GM13977 (cell line): Measurements from ENCODE around the gene PHYHD1.

Source experiments
- DNase-seq: peaks from one replicate; pipeline ENCODE4 v3.0.0; 2012; ENCODE audit warnings: low spot score
- CTCF ChIP-seq: IDR thresholded peaks from 2 replicates; pipeline ENCODE4 v1.5.1; 2012; ENCODE audit warnings: mild to moderate bottlenecking, control low read depth; ENCODE audit not compliant: insufficient read depth; ENCODE audit errors: extremely low read depth, missing control alignments
- in situ Hi-C: fragments of 300-500 bp; cut with MboI; formaldehyde crosslinking; loops from one replicate; pipeline ENCODE4 v1.12.0; 2022; ENCODE audit warnings: low sequenced_read_pairs, low pct_unique_long_range_greater_than_20kb, mixed read lengths, inconsistent platforms; ENCODE audit not compliant: unreplicated experiment

PHYHD1 gene

GRCh38 chr9:128919402-128920089 lies 1.2 kb upstream of the PHYHD1 start:
- DNase-seq: no peak
- in situ Hi-C loops: no loop called here
- TF ChIP-seq CTCF: no peak

GRCh38 chr9:128921881-128922763 lies 1.3 kb downstream of the PHYHD1 start:
- DNase-seq: no peak
- in situ Hi-C loops: no loop called here

GRCh38 chr9:128923493-128923883 lies 2.7 kb downstream of the PHYHD1 start:
- DNase-seq: no peak
- TF ChIP-seq CTCF: no peak
- in situ Hi-C loops: no loop called here

More at GRCh38 chr9:128921881-128922763, 1.3 kb downstream of the PHYHD1 start:
- no peak for TF ChIP-seq CTCF

- in situ Hi-C loops: no loop called here
- peak; percentile 87 for TF ChIP-seq CTCF
- DNase-seq: peak; percentile 77
These were observed 7.1 kb downstream of the PHYHD1 start for GRCh38 chr9:128927731-128928411.

- in situ Hi-C loops: no loop called here
These were observed 7.8 kb downstream of the PHYHD1 start for GRCh38 chr9:128928624-128929023.

More at GRCh38 chr9:128928624-128929023, 7.8 kb downstream of the PHYHD1 start:
- TF ChIP-seq CTCF: no peak
- DNase-seq: no peak
